ENCODE measurements around the gene NCKIPSD.

NCKIPSD gene

DNA sequence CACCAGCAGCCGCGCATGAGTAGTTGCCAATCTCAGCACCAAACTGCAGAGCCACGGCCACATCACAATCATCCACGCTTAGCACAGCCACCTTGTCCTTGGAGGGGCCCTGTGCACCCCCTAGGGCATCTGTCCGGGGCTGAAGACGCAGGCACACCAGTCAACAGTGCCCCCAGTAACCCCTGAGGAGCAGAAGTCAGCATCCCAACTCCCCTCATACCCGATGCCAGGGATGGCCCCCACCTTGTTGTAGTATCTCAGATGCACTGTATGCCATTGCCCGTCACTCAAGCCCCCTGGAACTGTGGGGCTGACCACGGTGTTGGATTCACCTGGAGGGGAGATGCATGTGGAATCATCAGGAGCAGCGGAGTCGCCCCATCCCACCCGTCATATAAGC lies 30.7 kb downstream of the NCKIPSD start:
- no peaks in the 10 kb centered on the region for H3K36me3 ChIP-seq (ENCODE audit: control insufficient read depth in 2 of 2, insufficient read depth in 1 of 2, low read length in 2 of 2)
- H3K4me1 ChIP-seq (ENCODE audit: control insufficient read depth, insufficient read depth, low read length), result no peaks in the 10 kb centered on the region
- no peaks in the 10 kb centered on the region for H3K9me3 ChIP-seq (ENCODE audit: control insufficient read depth, insufficient read depth, low read depth, low read length)
- no peak overlapping the region for H3K27ac ChIP-seq (ENCODE audit: extremely low read depth, low read depth, low read length)
- TF ChIP-seq ZBTB11 (tag by site-specific recombination; conservative IDR thresholded peaks at IDR 0.05; ENCODE audit: low read depth) (no peak), MZF1 (tag by site-specific recombination; IDR thresholded peaks at IDR 0.05; ENCODE audit: borderline replicate concordance) (no peak), ZNF335 (tag by site-specific recombination; conservative IDR thresholded peaks at IDR 0.05) (no peak), ZNF791 (tag by site-specific recombination; IDR thresholded peaks at IDR 0.05) (no peak), ZNF19 (tag by site-specific recombination; IDR thresholded peaks at IDR 0.05; ENCODE audit: low read depth) (no peak), IKZF3 (tag by site-specific recombination; IDR thresholded peaks at IDR 0.05) (no peak), BCL11B (tag by site-specific recombination; IDR thresholded peaks at IDR 0.05; ENCODE audit: low read depth) (no peak), SALL2 (tag by site-specific recombination; IDR thresholded peaks at IDR 0.05; ENCODE audit: borderline replicate concordance) (no peak), ZNF529 (tag by site-specific recombination; IDR thresholded peaks at IDR 0.05; ENCODE audit: insufficient replicate concordance) (no peak), TRIM28 (IDR thresholded peaks at IDR 0.05; ENCODE audit: borderline replicate concordance, low read length) (no peak)
- TF ChIP-seq, protein P1, sequence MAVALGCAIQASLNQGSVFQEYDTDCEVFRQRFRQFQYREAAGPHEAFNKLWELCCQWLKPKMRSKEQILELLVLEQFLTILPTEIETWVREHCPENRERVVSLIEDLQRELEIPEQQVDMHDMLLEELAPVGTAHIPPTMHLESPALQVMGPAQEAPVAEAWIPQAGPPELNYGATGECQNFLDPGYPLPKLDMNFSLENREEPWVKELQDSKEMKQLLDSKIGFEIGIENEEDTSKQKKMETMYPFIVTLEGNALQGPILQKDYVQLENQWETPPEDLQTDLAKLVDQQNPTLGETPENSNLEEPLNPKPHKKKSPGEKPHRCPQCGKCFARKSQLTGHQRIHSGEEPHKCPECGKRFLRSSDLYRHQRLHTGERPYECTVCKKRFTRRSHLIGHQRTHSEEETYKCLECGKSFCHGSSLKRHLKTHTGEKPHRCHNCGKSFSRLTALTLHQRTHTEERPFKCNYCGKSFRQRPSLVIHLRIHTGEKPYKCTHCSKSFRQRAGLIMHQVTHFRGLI (tag by site-specific recombination; IDR thresholded peaks at IDR 0.05), result no peak
- CTCF ChIA-PET, result interaction anchor here (0.6 kb wide), 1 partner anchor 17 kb away, joined by 3 read pairs; no protein-coding TSS in a partner anchor
- POLR2A ChIA-PET, result no interaction called here
- H3K4me3 ChIP-seq (ENCODE audit: low read depth, low read length), result no peak overlapping the region

DNA sequence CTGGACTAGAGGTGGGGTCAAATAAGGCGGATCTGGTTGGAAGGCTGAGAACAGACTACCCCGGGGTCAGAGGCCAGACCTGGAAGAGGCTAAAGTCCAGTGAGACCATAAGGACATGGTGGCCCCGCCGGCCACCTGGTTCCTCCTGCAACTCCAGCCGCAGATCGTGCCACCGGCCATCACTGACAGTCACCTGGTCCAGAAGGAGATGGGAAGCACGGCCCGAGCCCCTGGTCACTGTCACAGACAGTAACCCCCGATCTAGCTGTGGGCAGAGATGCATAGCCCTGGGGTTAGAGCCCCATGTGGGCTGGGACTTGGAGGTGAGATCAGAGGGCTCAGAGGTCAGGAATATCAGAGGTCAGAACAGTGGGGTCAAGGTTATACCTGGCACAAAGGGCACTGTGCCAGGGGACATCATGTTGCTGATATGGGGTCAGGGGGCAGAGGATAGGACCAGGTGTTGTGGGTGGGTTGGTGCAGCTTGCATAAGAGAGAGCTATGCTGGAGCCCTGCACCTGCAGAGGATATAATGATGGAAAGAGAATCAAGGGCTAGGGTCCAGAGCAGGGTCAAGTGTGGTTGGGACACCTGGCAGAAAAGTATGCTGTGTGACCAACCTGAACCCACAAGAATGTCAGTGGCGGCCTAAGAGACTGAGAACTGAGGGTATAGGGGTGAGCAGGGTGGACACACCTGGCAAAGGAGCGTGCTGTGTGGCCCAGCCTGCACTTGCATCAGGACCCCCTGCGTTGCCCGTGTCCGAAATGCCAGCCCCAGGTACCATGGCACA lies 32.6 kb downstream of the NCKIPSD start:
- ChIA-PET POLR2A (no interaction called here), CTCF (interaction anchor here (1.9 kb wide), 1 partner anchor 17 kb away, joined by 6 read pairs; the partner anchor contains the start of gene SLC26A6)
- TF ChIP-seq ZNF223 (tag by site-specific recombination; IDR thresholded peaks at IDR 0.05) (no peak), BCL11A (tag by site-specific recombination; IDR thresholded peaks at IDR 0.05; ENCODE audit: low read depth) (0 out of 2 replicates have a peak, but pooled peaks have one; percentile 27), ZNF394 (tag by site-specific recombination; IDR thresholded peaks at IDR 0.05; ENCODE audit: borderline replicate concordance) (no peak)
- Histone ChIP-seq H3K9me3 (ENCODE audit: control insufficient read depth, insufficient read depth, low read depth, low read length) (no peaks in the 10 kb centered on the region), H3K4me1 (ENCODE audit: control insufficient read depth, insufficient read depth, low read length) (no peaks in the 10 kb centered on the region), H3K36me3 (ENCODE audit: control insufficient read depth in 2 of 2, insufficient read depth in 1 of 2, low read length in 2 of 2) (no peaks in the 10 kb centered on the region), H3K4me3 (ENCODE audit: low read depth, low read length) (no peak overlapping the region), H3K27ac (ENCODE audit: extremely low read depth, low read depth, low read length) (no peak overlapping the region)

DNA sequence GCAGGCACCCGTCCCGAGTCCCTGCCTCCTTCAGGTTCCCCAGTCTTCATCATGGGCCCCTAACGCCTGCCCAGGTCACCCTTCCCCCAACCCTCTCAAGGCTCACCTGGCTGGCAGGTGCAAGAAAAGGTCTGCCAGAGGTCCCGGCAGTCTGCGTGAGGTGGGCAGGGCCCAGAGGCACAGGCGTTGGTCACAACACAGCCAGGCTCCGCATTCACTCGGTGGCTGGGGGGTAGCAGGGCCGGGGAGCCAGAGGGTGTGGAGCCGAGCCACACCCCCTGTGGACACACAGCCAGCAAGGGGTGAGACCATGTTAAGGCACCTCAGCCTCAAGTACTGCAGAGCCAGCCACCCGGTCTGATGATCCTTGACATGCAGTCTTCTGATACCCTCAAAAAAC lies 33.9 kb downstream of the NCKIPSD start:
- ChIA-PET CTCF (interaction anchor here (0.6 kb wide), 1 partner anchor 146 kb away, joined by 3 read pairs; no protein-coding TSS in a partner anchor), POLR2A (interaction anchor here (0.9 kb wide), 1 partner anchor 16 kb away, joined by 3 read pairs; the partner anchor contains the start of gene SLC26A6)
- H3K36me3 ChIP-seq (ENCODE audit: control insufficient read depth in 2 of 2, insufficient read depth in 1 of 2, low read length in 2 of 2), result no peaks in the 10 kb centered on the region
- H3K4me1 ChIP-seq (ENCODE audit: control insufficient read depth, insufficient read depth, low read length), result no peaks in the 10 kb centered on the region
- no peak overlapping the region for H3K4me3 ChIP-seq (ENCODE audit: low read depth, low read length)
- H3K27ac ChIP-seq (ENCODE audit: extremely low read depth, low read depth, low read length), result no peak overlapping the region
- H3K9me3 ChIP-seq (ENCODE audit: control insufficient read depth, insufficient read depth, low read depth, low read length), result no peaks in the 10 kb centered on the region
- TF ChIP-seq ZNF23 (tag by site-specific recombination; IDR thresholded peaks at IDR 0.05; ENCODE audit: borderline replicate concordance) (no peak), SCRT1 (tag by site-specific recombination; IDR thresholded peaks at IDR 0.05; ENCODE audit: borderline replicate concordance) (no peak), ZNF747 (tag by site-specific recombination; IDR thresholded peaks at IDR 0.05) (no peak), HOXC10 (CRISPR knock-in tag; IDR thresholded peaks at IDR 0.05) (no peak), ZNF664 (tag by site-specific recombination; IDR thresholded peaks at IDR 0.05) (no peak), ZNF10 (tag by site-specific recombination; IDR thresholded peaks at IDR 0.05) (no peak), ZNF585B (tag by site-specific recombination; IDR thresholded peaks at IDR 0.05) (no peak), ZNF138 (tag by site-specific recombination; IDR thresholded peaks at IDR 0.05; ENCODE audit: borderline replicate concordance) (no peak), ZNF580 (tag by site-specific recombination; IDR thresholded peaks at IDR 0.05) (no peak), ZNF24 (tag by site-specific recombination; IDR thresholded peaks at IDR 0.05) (no peak)

Measured in HEK293 (cell line).